Activated CD8-positive, alpha-beta T cell treated with anti-CD3 and anti-CD28 coated beads for 36 hours (primary cell): Measurements from ENCODE around the gene GPR89B. TPM values are rescaled to one million over a fixed set of nuclear protein-coding genes. Genes with fewer than 3 reads are reported as not detected.
"Not testable (repeated sequence)": the region's sequence is repeated elsewhere in the genome, so short reads cannot be mapped to it uniquely, and the experiment has no call there.

ENCODE experiments used
- ATAC-seq: fragments of 200-7000 bp; cut with Tn5 transposase; one replicate; pipeline ENCODE4 v1.10.0; 2021; ENCODE audit warnings: mild to moderate bottlenecking, moderate library complexity
- CTCF ChIA-PET: fragments of 350-600 bp; sonication (Branson Sonifier 250); formaldehyde crosslinking; loops from one replicate; lab custom pipeline; 2021; ENCODE audit warnings: antibody characterized with exemption; lab: Charles Lee
- POLR2A ChIA-PET: fragments of 350-600 bp; sonication (Branson Sonifier 250); formaldehyde crosslinking; loops from one replicate; lab custom pipeline; 2021; ENCODE audit warnings: antibody characterized with exemption; lab: Charles Lee
- DNase-seq: peaks from one replicate; pipeline ENCODE4 v3.0.0-alpha.2; 2020
- H3K27ac Mint-ChIP-seq: one replicate; pipeline ENCODE4 v1.8.0; 2021; ENCODE audit warnings: mild to moderate bottlenecking, mixed read lengths
- H3K27me3 Mint-ChIP-seq: one replicate; pipeline ENCODE4 v1.8.0; 2021; ENCODE audit warnings: mixed read lengths
- H3K36me3 Mint-ChIP-seq: one replicate; pipeline ENCODE4 v1.8.0; 2021; ENCODE audit warnings: low read depth, mixed read lengths
- H3K4me1 Mint-ChIP-seq: one replicate; pipeline ENCODE4 v1.8.0; 2021; ENCODE audit warnings: low read depth, mixed read lengths
- H3K4me3 Mint-ChIP-seq: one replicate; pipeline ENCODE4 v1.8.0; 2021; ENCODE audit warnings: mild to moderate bottlenecking, moderate library complexity, mixed read lengths
- H3K9me3 Mint-ChIP-seq: one replicate; pipeline ENCODE4 v1.8.0; 2021; ENCODE audit warnings: mixed read lengths
- intact Hi-C: fragments of 100-400 bp; cut with micrococcal nuclease; formaldehyde crosslinking; loops from one replicate; pipeline ENCODE4 v1.10.0; 2022
- total RNA-seq, 2 experiments: library from RNA; stranded (reverse); gene quantifications; one replicate each; pipeline ENCODE4 v1.2.3, GENCODE V29; 2021
- TF ChIP-seq, protein P1 (sequence below): fragments of 200-600 bp; IDR thresholded peaks from one replicate; pipeline ENCODE4 v1.8.0; 2022; ENCODE audit warnings: antibody characterized with exemption, mild to moderate bottlenecking

Gene GPR89B
- total RNA-seq, 2 experiments from 2014 or later: 14.4 to 15.7 TPM

DNA sequence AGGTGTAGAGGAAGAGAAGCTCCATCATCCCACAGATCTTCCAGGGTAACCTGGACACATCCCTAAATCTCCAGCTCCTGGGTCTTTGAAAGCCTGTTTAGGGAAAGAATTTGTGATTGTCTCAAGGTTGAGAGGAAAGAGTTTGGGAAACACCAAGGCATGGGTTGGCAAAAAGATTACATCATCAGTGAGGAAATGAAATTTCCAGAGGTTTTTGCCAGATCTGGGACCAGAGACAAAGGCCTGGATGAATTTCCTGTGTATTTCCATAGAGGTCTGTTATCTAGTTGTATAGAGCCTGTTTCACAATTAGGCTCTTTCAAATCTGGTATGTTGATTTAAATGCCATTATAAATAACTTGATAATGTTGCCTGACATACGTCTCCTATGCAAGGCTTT, 82.3 kb downstream of the GPR89B start:
- Mint-ChIP-seq H3K4me1 (peaks cover 2% of the 10 kb centered on the region), H3K36me3 (no peaks in the 10 kb centered on the region), H3K27ac (no peak overlapping the region), H3K4me3 (no peak overlapping the region), H3K9me3 (no peaks in the 10 kb centered on the region), H3K27me3 (peaks cover 18% of the 10 kb centered on the region)
- ChIA-PET CTCF (no interaction called here), POLR2A (no interaction called here)
- ATAC-seq: no peak
- TF ChIP-seq, protein P1, sequence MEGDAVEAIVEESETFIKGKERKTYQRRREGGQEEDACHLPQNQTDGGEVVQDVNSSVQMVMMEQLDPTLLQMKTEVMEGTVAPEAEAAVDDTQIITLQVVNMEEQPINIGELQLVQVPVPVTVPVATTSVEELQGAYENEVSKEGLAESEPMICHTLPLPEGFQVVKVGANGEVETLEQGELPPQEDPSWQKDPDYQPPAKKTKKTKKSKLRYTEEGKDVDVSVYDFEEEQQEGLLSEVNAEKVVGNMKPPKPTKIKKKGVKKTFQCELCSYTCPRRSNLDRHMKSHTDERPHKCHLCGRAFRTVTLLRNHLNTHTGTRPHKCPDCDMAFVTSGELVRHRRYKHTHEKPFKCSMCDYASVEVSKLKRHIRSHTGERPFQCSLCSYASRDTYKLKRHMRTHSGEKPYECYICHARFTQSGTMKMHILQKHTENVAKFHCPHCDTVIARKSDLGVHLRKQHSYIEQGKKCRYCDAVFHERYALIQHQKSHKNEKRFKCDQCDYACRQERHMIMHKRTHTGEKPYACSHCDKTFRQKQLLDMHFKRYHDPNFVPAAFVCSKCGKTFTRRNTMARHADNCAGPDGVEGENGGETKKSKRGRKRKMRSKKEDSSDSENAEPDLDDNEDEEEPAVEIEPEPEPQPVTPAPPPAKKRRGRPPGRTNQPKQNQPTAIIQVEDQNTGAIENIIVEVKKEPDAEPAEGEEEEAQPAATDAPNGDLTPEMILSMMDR: no peak
- intact Hi-C loops: no loop called here
- no peak for DNase-seq

DNA sequence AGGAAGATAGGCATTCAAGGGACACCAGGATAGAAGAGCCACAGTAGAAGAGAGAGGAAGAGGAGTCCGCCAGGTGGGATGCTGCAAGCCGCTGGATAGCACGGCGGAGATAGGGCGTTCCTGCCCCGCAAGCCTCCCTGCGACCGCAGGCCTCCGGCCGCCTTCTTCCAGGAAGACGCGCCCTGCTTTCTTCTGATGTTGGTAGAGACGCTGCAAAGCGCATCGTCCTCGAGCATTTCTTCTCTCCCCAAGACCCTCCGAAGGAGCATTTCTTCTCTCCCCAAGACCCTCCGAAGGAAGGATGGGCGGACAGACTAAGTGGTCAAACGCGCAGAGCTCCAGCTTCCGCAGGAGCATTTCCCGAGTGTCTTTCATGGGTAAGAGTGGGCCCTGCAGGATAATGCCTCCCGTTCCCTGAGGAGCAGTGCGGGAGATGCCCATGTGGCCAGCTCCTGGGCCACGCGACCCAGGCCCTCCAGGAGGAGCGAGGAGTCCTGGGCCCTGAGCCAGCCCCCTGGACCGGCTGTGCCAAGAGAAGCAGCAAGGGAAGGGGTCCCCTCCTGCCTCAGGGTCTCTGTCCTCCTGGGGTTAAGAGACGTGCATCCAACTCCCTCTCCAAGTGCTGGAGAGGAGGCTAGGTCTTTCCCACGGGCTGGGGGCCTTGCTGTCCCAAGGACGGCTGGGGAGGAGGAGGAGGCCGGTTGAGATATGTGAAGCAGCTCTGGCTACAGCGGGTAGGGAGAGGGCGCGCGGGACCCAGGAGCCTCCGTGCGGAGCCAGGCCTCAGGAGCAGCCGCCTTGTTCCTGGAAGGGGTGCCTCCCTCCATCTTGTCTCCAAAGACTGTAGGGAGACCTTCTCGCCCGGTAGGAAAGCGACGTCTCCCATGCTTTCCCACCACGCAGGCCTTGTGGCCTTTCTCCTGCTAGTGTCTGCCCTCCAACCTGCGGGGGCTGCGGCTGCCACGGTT, 85.2 kb downstream of the GPR89B start:
- H3K4me3 Mint-ChIP-seq, H3K36me3 Mint-ChIP-seq: not testable (repeated sequence)

DNA sequence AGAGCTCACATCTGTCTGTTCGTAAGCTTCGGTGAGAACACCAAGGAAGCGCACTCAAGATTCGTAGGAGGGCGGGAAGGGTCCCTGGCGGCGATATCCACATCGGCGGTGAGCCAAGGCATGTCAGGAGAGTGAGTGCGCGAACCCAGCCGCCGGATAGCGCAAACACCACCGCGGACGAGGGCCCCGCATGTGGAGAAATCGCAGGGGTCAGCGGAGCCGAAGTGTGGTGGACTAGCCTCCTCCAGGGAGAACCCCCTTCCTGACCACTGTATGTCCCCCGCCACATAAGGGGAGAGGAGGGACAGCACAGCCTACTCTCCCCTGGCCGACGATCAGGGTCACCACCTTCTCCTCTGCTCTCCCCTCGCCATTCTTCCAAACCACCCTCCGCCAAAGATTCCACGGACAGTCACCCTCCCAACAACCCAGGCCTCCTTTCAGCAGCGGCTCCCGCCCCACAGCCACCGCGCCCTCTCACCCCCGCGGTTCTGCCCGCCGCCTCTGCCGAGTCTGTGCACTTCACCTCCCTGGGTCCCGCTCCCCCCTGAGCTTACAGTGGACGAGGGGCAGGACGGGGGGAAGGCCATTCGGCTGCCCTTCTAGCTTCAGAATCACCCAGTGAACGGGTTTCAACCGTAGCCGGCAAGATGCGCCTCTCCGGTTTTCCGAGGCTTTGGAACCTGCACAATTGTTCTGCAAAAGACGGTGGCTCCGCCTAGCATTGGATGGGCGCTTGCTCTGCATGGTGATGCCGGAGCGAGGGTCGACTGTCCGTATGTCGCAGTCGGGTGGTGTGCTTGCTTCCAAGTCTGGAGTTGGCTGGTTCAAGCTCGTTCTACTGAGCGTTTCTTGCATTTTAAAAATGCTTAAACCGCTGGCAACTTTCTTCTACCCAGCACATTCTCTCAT, 86.3 kb downstream of the GPR89B start:
- H3K27me3 Mint-ChIP-seq: peaks cover 20% of the 10 kb centered on the region
- H3K9me3 Mint-ChIP-seq, H3K27ac Mint-ChIP-seq, POLR2A ChIA-PET, intact Hi-C loops, H3K36me3 Mint-ChIP-seq, H3K4me1 Mint-ChIP-seq, CTCF ChIA-PET: not testable (repeated sequence)
- DNase-seq: peak; percentile 16
- peak overlapping the region; percentile 35 for H3K4me3 Mint-ChIP-seq
- peak; percentile 51 for ATAC-seq

More for the DNA sequence above, 85.2 kb downstream of the GPR89B start:
- H3K4me1 Mint-ChIP-seq, intact Hi-C loops, H3K9me3 Mint-ChIP-seq, H3K27ac Mint-ChIP-seq, CTCF ChIA-PET, DNase-seq, ATAC-seq: not testable (repeated sequence)
- POLR2A ChIA-PET: interaction anchor here (0.6 kb wide), 1 partner anchor 67 kb away, joined by 3 read pairs; no protein-coding TSS in a partner anchor
- H3K27me3 Mint-ChIP-seq: peaks cover 20% of the 10 kb centered on the region

DNA sequence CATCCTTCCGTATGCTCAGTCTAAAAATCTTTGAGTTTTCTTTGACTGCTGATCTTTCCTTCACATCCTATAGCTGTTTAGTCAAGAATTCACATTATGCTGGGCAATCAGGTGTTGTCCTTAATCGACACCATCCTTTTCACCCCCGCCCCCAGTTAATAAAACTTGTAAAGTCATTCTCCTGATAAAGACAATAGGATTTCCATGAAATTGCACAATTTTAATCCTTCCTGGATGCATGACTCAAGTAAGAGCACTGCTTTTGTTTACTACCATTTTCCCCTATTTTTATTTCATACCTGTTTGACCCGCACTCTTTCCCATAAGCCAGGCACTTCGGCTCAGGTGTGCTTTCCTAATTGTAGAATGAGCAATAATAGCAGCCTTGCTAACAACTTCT, 96.7 kb downstream of the GPR89B start:
- H3K9me3 Mint-ChIP-seq, CTCF ChIA-PET, H3K27me3 Mint-ChIP-seq, POLR2A ChIA-PET, H3K36me3 Mint-ChIP-seq, H3K4me1 Mint-ChIP-seq, intact Hi-C loops, ATAC-seq, H3K27ac Mint-ChIP-seq, DNase-seq, H3K4me3 Mint-ChIP-seq: not testable (repeated sequence)

DNA sequence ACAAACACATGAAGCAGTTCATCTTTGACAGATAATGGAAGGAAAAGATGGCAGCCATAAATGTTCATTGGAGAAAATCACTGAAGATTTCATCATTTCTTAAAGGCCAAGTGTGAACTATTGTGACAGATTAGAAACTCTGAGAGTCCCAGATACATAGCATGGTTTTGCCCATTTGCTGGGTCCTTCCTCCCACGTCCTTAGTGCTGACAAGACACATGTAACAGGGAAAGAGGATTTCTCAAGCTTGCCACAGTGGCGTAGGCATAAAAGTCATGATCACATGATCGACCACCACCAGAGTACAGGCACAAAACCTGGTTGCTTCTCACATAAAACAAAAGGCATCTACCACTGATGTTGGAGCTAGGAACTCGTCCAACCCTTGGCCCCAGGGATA, 98.8 kb downstream of the GPR89B start:
- H3K27ac Mint-ChIP-seq, H3K4me1 Mint-ChIP-seq, ATAC-seq, CTCF ChIA-PET, H3K27me3 Mint-ChIP-seq, H3K9me3 Mint-ChIP-seq, H3K36me3 Mint-ChIP-seq, H3K4me3 Mint-ChIP-seq, intact Hi-C loops, POLR2A ChIA-PET, DNase-seq: not testable (repeated sequence)

DNA sequence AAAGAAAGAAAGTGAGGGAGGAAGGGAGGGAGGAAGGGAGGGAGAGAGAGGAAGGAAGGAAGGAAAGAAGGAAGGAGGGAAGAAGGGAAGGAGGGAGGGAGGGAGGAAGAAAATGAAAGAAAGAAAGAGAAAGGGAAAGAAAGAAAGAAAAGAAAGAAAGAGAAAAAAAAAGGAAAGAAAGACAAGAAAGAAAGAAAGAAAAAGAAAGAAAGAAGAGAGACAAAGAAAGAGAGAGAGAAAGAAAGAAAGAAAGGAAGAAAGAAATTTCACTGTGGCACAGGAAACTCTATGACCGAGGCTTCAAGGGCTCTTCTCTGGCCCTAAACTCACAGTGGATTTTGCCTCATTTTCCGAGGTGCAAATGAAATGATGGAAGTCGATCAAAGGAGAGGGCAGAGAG, 104.0 kb downstream of the GPR89B start:
- H3K27me3 Mint-ChIP-seq, H3K4me1 Mint-ChIP-seq, ATAC-seq, CTCF ChIA-PET, H3K36me3 Mint-ChIP-seq, intact Hi-C loops, H3K9me3 Mint-ChIP-seq, DNase-seq, H3K27ac Mint-ChIP-seq, POLR2A ChIA-PET: not testable (repeated sequence)
- H3K4me3 Mint-ChIP-seq: peak overlapping the region; percentile 48

DNA sequence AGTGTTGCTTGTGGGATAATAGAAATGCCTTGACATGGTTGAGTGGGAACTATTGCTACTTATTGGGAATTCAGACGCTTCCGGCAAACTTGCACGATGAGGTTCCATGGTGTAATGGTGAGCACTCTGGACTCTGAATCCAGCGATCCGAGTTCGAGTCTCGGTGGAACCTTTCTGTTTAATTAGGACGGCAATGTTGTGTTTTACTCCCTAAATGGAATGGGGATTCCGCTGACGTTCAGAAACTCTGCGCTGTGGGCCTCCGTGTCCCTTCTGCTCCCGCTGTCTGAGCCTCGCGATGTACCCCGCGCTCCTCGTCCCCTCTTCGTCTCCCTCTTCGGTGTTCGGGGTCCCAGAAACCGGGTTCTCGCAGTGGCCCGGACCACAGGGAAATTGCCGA, 104.5 kb downstream of the GPR89B start:
- H3K4me3 Mint-ChIP-seq, DNase-seq, H3K9me3 Mint-ChIP-seq, CTCF ChIA-PET, H3K4me1 Mint-ChIP-seq, intact Hi-C loops, H3K27ac Mint-ChIP-seq, H3K36me3 Mint-ChIP-seq, H3K27me3 Mint-ChIP-seq, POLR2A ChIA-PET: not testable (repeated sequence)
- ATAC-seq: peak; percentile 57

DNA sequence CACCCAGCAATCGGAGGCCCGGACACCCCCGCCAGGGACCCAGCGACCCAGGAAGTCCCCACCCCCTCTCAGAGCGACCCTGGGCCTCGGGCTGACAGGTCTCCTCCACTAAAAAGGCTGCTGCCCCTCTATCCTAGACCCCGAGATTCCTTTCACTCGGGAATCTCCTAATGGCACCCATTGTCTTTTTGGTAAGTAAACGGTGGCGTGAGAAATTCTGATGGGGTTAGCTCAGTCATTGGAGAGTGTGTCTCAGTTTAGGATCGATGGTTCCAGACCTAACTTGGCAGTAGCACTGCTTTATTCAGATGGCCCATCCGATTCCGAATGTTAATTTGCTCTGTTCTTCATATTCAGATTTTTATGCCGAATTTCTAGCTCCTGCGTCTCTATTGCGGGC, 104.9 kb downstream of the GPR89B start:
- H3K4me3 Mint-ChIP-seq, H3K4me1 Mint-ChIP-seq, DNase-seq, CTCF ChIA-PET, H3K36me3 Mint-ChIP-seq, POLR2A ChIA-PET, H3K27ac Mint-ChIP-seq, ATAC-seq, intact Hi-C loops, H3K9me3 Mint-ChIP-seq, H3K27me3 Mint-ChIP-seq: not testable (repeated sequence)

DNA sequence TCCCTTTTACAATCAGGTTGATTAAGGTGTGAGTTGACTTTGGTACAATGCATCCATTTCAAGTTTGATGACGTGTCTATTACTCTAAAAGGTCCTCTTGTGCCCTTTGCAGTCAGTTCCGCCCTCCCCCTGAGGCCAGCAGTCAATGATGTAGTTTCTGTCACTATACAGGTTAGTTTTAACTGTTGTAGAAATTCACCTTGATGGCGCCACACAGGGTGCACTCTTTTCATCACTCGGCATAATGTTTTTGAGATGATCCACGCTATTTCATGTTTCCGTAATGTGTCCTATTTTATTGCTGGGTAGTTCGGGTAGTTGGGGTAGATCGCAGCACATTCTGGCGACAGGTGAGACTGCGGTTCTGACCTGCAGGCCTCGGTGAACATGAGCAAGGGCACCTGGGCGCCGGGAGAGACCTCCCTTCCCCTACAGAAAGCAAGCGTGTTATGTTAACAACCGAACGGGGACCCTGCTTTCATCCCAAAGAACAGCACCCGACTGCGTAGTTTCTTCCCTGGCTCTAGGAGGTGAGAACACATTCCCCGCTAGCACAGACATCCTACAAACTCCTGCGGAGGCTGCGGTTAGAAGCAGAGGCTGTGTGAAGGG, 109.7 kb downstream of the GPR89B start:
- H3K36me3 Mint-ChIP-seq, H3K4me1 Mint-ChIP-seq, intact Hi-C loops, H3K9me3 Mint-ChIP-seq, CTCF ChIA-PET, H3K27me3 Mint-ChIP-seq, DNase-seq: not testable (repeated sequence)
- POLR2A ChIA-PET: interaction anchor here (0.8 to 1.3 kb wide), 5 partner anchors 226 to 953 kb away, joined by 3 to 6 read pairs (median 6); no protein-coding TSS in a partner anchor
- peak; percentile 21 for ATAC-seq
- H3K27ac Mint-ChIP-seq: peak overlapping the region; percentile 98
- peak overlapping the region; percentile 71 for H3K4me3 Mint-ChIP-seq
